K562 (cell line): Measurements from ENCODE around the gene TMTC2. TPM values are rescaled to one million over a fixed set of nuclear protein-coding genes. Genes with fewer than 3 reads are reported as not detected.

Experiments used
- DPF2 ChIP-seq: fragments of 450-650 bp; IDR thresholded peaks from 2 replicates; pipeline ENCODE4 v1.6.1; 2016
- KDM2B ChIP-seq: fragments of 250-450 bp; sonication (Bioruptor Pico); IDR thresholded peaks from 2 replicates; pipeline ENCODE4 v1.8.0; 2021; ENCODE audit warnings: mild to moderate bottlenecking, moderate library complexity
- MEIS2 ChIP-seq: fragments of 450-650 bp; IDR thresholded peaks from 2 replicates; pipeline ENCODE4 v1.6.1; 2014; ENCODE audit warnings: mild to moderate bottlenecking; ENCODE audit not compliant: partially characterized antibody
- MTA1 ChIP-seq: fragments of 450-650 bp; IDR thresholded peaks from 2 replicates; pipeline ENCODE4 v1.6.1; 2017; ENCODE audit warnings: borderline replicate concordance
- MYNN ChIP-seq, 2 experiments: sonication (generic); formaldehyde crosslinking in 1 of 2; IDR thresholded peaks; 2 replicates each; pipeline versions ENCODE4 v1.5.0 to v1.6.1; 2016 to 2020; ENCODE audit warnings: antibody characterized with exemption in 1 of 2, missing genetic modification reagents in 1 of 2
- NR2C1 ChIP-seq, 2 experiments: fragments of 450-650 bp; IDR thresholded peaks; 2 replicates each; pipeline ENCODE4 v1.6.1; 2017; ENCODE audit warnings: mild to moderate bottlenecking in 2 of 2, antibody characterized with exemption in 1 of 2, inconsistent platforms in 1 of 2, missing compliant biosample characterization in 1 of 2, missing genetic modification characterization in 1 of 2
- RREB1 ChIP-seq: fragments of 250-450 bp; sonication (Bioruptor Pico); IDR thresholded peaks from 2 replicates; pipeline ENCODE4 v1.4.0; 2020
- TEAD1 ChIP-seq, 2 experiments: fragments of 450-650 bp in 1 of 2; sonication (generic) in 1 of 2; formaldehyde crosslinking; IDR thresholded peaks; 2 replicates each; pipeline versions ENCODE4 v1.4.0 to v1.8.0; 2020 to 2022; ENCODE audit warnings: mild to moderate bottlenecking in 2 of 2, missing genetic modification reagents in 1 of 2
- ZC3H8 ChIP-seq: fragments of 450-650 bp; IDR thresholded peaks from 2 replicates; pipeline ENCODE4 v1.6.1; 2017
- ZFP30 ChIP-seq: fragments of 250-450 bp; sonication (Bioruptor Pico); IDR thresholded peaks from 2 replicates; pipeline ENCODE4 v1.8.0; 2022; ENCODE audit warnings: moderate library complexity, mild to moderate bottlenecking, inconsistent platforms, borderline replicate concordance
- ZNF384 ChIP-seq: IDR thresholded peaks from 2 replicates; pipeline ENCODE4 v1.6.1; 2012; ENCODE audit warnings: low read depth, low read length, improper control_type of control experiment
- ZNF449 ChIP-seq: fragments of 250-450 bp; sonication (Bioruptor Pico); IDR thresholded peaks from 2 replicates; pipeline ENCODE4 v1.8.0; 2022; ENCODE audit warnings: moderate library complexity, mild to moderate bottlenecking, inconsistent platforms
- ZNF696 ChIP-seq: fragments of 250-450 bp; sonication (Bioruptor Pico); conservative IDR thresholded peaks from 2 replicates; pipeline ENCODE4 v1.4.0; 2020; ENCODE audit warnings: mild to moderate bottlenecking, moderate library complexity
- polyA plus RNA-seq, 8 experiments: library from polyadenylated mRNA; depleted of rRNA in 4 of 8; stranded (reverse) in 5 of 8; unstranded in 3 of 8; fragments of >200 nt; fragmentation: Nextera tagmentation in 2 of 8; fragmentation: Illumina TruSeq in 1 of 8; extraction: Ambion mirVana in 2 of 8; extraction: Trizol in 1 of 8; gene quantifications; 2 replicates each; pipeline versions ENCODE4 v1.2.1 to v1.2.3, GENCODE V29; 2011 to 2014; ENCODE audit warnings: inconsistent platforms in 1 of 8, missing spikeins in 1 of 8
- total RNA-seq, 7 experiments: library from RNA; depleted of rRNA in 6 of 7; stranded (reverse); fragments of >200 nt in 6 of 7; fragmentation: Illumina TruSeq in 2 of 7; extraction: Trizol in 2 of 7; gene quantifications; 2 replicates each; pipeline versions ENCODE4 v1.2.1 to v1.2.3, GENCODE V29; 2011 to 2021; ENCODE audit warnings: low replicate concordance in 1 of 7
- TF ChIP-seq, protein P1 (sequence below): fragments of 250-450 bp; sonication (Bioruptor Pico); IDR thresholded peaks from 2 replicates; pipeline ENCODE4 v1.8.0; 2022; ENCODE audit warnings: moderate library complexity, mild to moderate bottlenecking, inconsistent platforms
- TF ChIP-seq, protein P2 (sequence below): fragments of 450-650 bp; formaldehyde crosslinking; IDR thresholded peaks from 2 replicates; pipeline ENCODE4 v1.4.0; 2022; ENCODE audit warnings: missing genetic modification characterization
- TF ChIP-seq, protein P3 (sequence below): sonication (generic); formaldehyde crosslinking; IDR thresholded peaks from 2 replicates; pipeline ENCODE4 v1.8.1; 2022; ENCODE audit warnings: missing genetic modification reagents
- TF ChIP-seq, protein P4 (sequence below): fragments of 250-450 bp; sonication (Bioruptor Pico); IDR thresholded peaks from 2 replicates; pipeline ENCODE4 v1.8.0; 2021; ENCODE audit warnings: borderline replicate concordance, mild to moderate bottlenecking, moderate library complexity; ENCODE audit not compliant: poor library complexity, severe bottlenecking

The TMTC2 gene
- total and polyA plus RNA-seq, 9 of the 15 experiments (the other 6 are each of a cell fraction or from before 2014, with no cell fraction given), result 0.29 to 1.1 (median 0.55) TPM

DNA sequence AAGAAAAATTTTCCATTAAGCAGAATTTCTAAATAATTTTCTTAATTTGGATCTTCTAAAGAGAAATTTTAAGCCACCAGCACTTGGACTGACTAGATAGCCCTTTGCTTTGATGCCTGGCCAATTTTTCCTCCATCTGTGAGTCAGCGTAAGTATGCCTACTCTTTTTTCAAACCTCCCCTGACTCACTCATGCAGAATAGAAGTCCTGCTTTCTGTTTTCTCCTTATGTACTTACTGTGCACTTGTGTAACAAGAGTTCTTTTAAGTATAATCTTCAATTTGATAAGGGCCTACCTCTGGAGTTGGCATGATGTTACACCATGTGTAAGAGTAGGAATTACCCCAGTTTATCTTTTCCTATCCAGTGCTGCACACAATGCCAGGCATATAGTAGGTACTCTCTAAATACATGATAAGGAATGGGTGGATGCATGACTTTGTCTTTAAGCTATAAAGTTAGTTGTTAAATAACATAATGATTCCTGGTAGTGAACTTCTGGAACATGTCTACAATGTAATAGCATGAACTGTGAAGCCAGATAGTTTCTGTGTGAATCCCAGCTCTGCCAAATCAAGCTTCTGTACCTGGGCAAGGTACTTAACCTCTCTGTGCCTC lies 329.6 kb downstream of the TMTC2 start (continued):
- no peak for TF ChIP-seq ZNF449 (CRISPR knock-in tag)
- TF ChIP-seq, protein P1, sequence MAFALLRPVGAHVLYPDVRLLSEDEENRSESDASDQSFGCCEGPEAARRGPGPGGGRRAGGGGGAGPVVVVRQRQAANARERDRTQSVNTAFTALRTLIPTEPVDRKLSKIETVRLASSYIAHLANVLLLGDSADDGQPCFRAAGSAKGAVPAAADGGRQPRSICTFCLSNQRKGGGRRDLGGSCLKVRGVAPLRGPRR (CRISPR knock-in tag), result no peak
- no peak for TF ChIP-seq KDM2B (CRISPR knock-in tag)
- TF ChIP-seq NR2C1 (IDR thresholded peaks at IDR 0.05), result no peak
- no peak for TF ChIP-seq NR2C1 (tag; IDR thresholded peaks at IDR 0.05)
- no peak for TF ChIP-seq TEAD1 (CRISPR knock-in tag; IDR thresholded peaks at IDR 0.05)
- no peak for TF ChIP-seq ZNF696 (CRISPR knock-in tag)
- TF ChIP-seq, protein P2, sequence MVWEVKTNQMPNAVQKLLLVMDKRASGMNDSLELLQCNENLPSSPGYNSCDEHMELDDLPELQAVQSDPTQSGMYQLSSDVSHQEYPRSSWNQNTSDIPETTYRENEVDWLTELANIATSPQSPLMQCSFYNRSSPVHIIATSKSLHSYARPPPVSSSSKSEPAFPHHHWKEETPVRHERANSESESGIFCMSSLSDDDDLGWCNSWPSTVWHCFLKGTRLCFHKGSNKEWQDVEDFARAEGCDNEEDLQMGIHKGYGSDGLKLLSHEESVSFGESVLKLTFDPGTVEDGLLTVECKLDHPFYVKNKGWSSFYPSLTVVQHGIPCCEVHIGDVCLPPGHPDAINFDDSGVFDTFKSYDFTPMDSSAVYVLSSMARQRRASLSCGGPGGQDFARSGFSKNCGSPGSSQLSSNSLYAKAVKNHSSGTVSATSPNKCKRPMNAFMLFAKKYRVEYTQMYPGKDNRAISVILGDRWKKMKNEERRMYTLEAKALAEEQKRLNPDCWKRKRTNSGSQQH (CRISPR knock-in tag), result no peak
- TF ChIP-seq, protein P3, sequence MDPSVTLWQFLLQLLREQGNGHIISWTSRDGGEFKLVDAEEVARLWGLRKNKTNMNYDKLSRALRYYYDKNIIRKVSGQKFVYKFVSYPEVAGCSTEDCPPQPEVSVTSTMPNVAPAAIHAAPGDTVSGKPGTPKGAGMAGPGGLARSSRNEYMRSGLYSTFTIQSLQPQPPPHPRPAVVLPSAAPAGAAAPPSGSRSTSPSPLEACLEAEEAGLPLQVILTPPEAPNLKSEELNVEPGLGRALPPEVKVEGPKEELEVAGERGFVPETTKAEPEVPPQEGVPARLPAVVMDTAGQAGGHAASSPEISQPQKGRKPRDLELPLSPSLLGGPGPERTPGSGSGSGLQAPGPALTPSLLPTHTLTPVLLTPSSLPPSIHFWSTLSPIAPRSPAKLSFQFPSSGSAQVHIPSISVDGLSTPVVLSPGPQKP (CRISPR knock-in tag), result no peak
- TF ChIP-seq, protein P4, sequence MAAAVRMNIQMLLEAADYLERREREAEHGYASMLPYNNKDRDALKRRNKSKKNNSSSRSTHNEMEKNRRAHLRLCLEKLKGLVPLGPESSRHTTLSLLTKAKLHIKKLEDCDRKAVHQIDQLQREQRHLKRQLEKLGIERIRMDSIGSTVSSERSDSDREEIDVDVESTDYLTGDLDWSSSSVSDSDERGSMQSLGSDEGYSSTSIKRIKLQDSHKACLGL (CRISPR knock-in tag), result no peak
- TF ChIP-seq MEIS2, result no peak
- TF ChIP-seq MTA1, result no peak
- TF ChIP-seq DPF2, result peak; percentile 70
- TF ChIP-seq ZC3H8, result no peak
- TF ChIP-seq ZFP30, result no peak
- peak; percentile 68 for TF ChIP-seq ZNF384
- no peak for TF ChIP-seq RREB1 (CRISPR knock-in tag)
- peak; percentile 81; the same call in 1 of the 2 replicates for TF ChIP-seq MYNN (IDR thresholded peaks at IDR 0.05)
- TF ChIP-seq MYNN (CRISPR knock-in tag; IDR thresholded peaks at IDR 0.05), result no peak
